ENCODE data around the gene GLI3.

Gene GLI3

GRCh38 chr7:42120191-42120590, 116.8 kb downstream of the GLI3 start:
- no peak overlapping the region for H3K4me3 ChIP-seq (ENCODE audit: low read depth, low read length)
- in situ Hi-C loops (cut with HindIII; ENCODE audit: low sequenced_read_pairs): no loop called here
- no peak for TF ChIP-seq CTCF (IDR thresholded peaks at IDR 0.05; ENCODE audit: low read depth, low read length)
- no peak for DNase-seq (ENCODE audit: low read depth, low spot score)

- in situ Hi-C loops (cut with HindIII; ENCODE audit: low sequenced_read_pairs): no loop called here
- no peak for DNase-seq (ENCODE audit: low read depth, low spot score)
- TF ChIP-seq CTCF (IDR thresholded peaks at IDR 0.05; ENCODE audit: low read depth, low read length): no peak
- no peak overlapping the region for H3K4me3 ChIP-seq (ENCODE audit: low read depth, low read length)
Observed at GRCh38 chr7:42117201-42117600, 119.8 kb downstream of the GLI3 start.

GRCh38 chr7:42115795-42116194, 121.2 kb downstream of the GLI3 start:
- no peak overlapping the region for H3K4me3 ChIP-seq (ENCODE audit: low read depth, low read length)
- no peak for TF ChIP-seq CTCF (IDR thresholded peaks at IDR 0.05; ENCODE audit: low read depth, low read length)
- in situ Hi-C loops (cut with HindIII; ENCODE audit: low sequenced_read_pairs): no loop called here
- no peak for DNase-seq (ENCODE audit: low read depth, low spot score)

GRCh38 chr7:42110333-42110732, 126.7 kb downstream of the GLI3 start:
- no peak for TF ChIP-seq CTCF (IDR thresholded peaks at IDR 0.05; ENCODE audit: low read depth, low read length)
- H3K4me3 ChIP-seq (ENCODE audit: low read depth, low read length): no peak overlapping the region
- DNase-seq (ENCODE audit: low read depth, low spot score): no peak
- in situ Hi-C loops (cut with HindIII; ENCODE audit: low sequenced_read_pairs): no loop called here

GRCh38 chr7:42108803-42109528, 128.0 kb downstream of the GLI3 start:
- no peak for DNase-seq (ENCODE audit: low read depth, low spot score)
- no peak for TF ChIP-seq CTCF (IDR thresholded peaks at IDR 0.05; ENCODE audit: low read depth, low read length)
- no peak overlapping the region for H3K4me3 ChIP-seq (ENCODE audit: low read depth, low read length)
- in situ Hi-C loops (cut with HindIII; ENCODE audit: low sequenced_read_pairs): no loop called here

- no peak overlapping the region for H3K4me3 ChIP-seq (ENCODE audit: low read depth, low read length)
- in situ Hi-C loops (cut with HindIII; ENCODE audit: low sequenced_read_pairs): no loop called here
- no peak for DNase-seq (ENCODE audit: low read depth, low spot score)
- TF ChIP-seq CTCF (IDR thresholded peaks at IDR 0.05; ENCODE audit: low read depth, low read length): no peak
Observed at GRCh38 chr7:42107484-42108240, 129.3 kb downstream of the GLI3 start.

Measured in astrocyte of the spinal cord (primary cell).